Left lung (tissue), 10 donors: ENCODE results near the gene DNTTIP2. TPM values are rescaled to one million over a fixed set of nuclear protein-coding genes. Genes with fewer than 3 reads are reported as not detected.

Experiments used
- ATAC-seq: fragments of 200-7000 bp; cut with Tn5 transposase; one replicate; pipeline ENCODE4 v1.9.1; 2020; ENCODE audit warnings: moderate library complexity
- DNase-seq, 4 donors: peaks; one replicate each; pipeline ENCODE4 v3.0.0-alpha.2; 2013 to 2020
- H3K27ac ChIP-seq, 2 donors: fragments of 200-600 bp; sonication (generic) in 1 of 2; one replicate each; pipeline versions ENCODE4 v1.5.0 to v1.8.0; 2020 to 2021
- H3K27me3 ChIP-seq, 2 donors: fragments of 200-600 bp; sonication (generic) in 1 of 2; one replicate each; pipeline versions ENCODE4 v1.5.0 to v1.8.0; 2020 to 2021
- H3K36me3 ChIP-seq, 2 donors: fragments of 200-600 bp; sonication (generic) in 1 of 2; one replicate each; pipeline versions ENCODE4 v1.5.0 to v1.8.0; 2020 to 2021
- H3K4me1 ChIP-seq, 2 donors: fragments of 200-600 bp; one replicate each; pipeline ENCODE4 v1.8.0; 2021
- H3K4me3 ChIP-seq, 2 donors: fragments of 200-600 bp; sonication (generic) in 1 of 2; one replicate each; pipeline versions ENCODE4 v1.5.0 to v1.8.0; 2020 to 2021; ENCODE audit warnings: mild to moderate bottlenecking in 1 of 2
- H3K9me3 ChIP-seq, 2 donors: fragments of 200-600 bp; sonication (generic) in 1 of 2; one replicate each; pipeline versions ENCODE4 v1.5.0 to v1.8.0; 2020 to 2021
- intact Hi-C, 2 donors: fragments of 100-400 bp; cut with DNase I; formaldehyde crosslinking; loops; one replicate each; pipeline versions ENCODE4 v1.11.2 to v1.14.2; 2022
- microRNA-seq, 2 donors: library from miRNA; unstranded; fragments of <30 nt; microRNA quantifications; one replicate each; pipeline ENCODE4, GENCODE V29; 2019
- polyA plus RNA-seq, 6 donors: library from polyadenylated mRNA; unstranded; fragments of 120-200 nt; gene quantifications; one replicate each; pipeline ENCODE4 v1.2.1, GENCODE V29; 2013; ENCODE audit not compliant: insufficient read length in 6 of 6
- total RNA-seq, 2 donors: library from RNA; stranded (reverse); fragmentation: NEBNext Ultra II Directional; extraction: Animal tissue kit (Norgen Biotek cat#: 25700); gene quantifications; one replicate each; pipeline ENCODE4 v1.2.1, GENCODE V29; 2021
- TF ChIP-seq, protein P1 (sequence below), 2 donors: fragments of 200-600 bp; sonication (generic) in 1 of 2; IDR thresholded peaks; one replicate each; pipeline versions ENCODE4 v1.5.0 to v1.8.0; 2021; ENCODE audit warnings: antibody characterized with exemption in 2 of 2
- donor health status: DM: no; HTN: yes; CAD: no.
- donor health status: DM: no; HTN: no; CAD: no.

The DNTTIP2 gene
- total and polyA plus RNA-seq, 8 donors = 35.0 to 65.1 (median 59.3) TPM

- H3K9me3 ChIP-seq = no peaks in the 10 kb centered on the region
- H3K27ac ChIP-seq = peak overlapping the region in 1 of 2 donors; percentile 14
- H3K27me3 ChIP-seq = no peaks in the 10 kb centered on the region
- ATAC-seq = peak; percentile 67
- TF ChIP-seq, protein P1, sequence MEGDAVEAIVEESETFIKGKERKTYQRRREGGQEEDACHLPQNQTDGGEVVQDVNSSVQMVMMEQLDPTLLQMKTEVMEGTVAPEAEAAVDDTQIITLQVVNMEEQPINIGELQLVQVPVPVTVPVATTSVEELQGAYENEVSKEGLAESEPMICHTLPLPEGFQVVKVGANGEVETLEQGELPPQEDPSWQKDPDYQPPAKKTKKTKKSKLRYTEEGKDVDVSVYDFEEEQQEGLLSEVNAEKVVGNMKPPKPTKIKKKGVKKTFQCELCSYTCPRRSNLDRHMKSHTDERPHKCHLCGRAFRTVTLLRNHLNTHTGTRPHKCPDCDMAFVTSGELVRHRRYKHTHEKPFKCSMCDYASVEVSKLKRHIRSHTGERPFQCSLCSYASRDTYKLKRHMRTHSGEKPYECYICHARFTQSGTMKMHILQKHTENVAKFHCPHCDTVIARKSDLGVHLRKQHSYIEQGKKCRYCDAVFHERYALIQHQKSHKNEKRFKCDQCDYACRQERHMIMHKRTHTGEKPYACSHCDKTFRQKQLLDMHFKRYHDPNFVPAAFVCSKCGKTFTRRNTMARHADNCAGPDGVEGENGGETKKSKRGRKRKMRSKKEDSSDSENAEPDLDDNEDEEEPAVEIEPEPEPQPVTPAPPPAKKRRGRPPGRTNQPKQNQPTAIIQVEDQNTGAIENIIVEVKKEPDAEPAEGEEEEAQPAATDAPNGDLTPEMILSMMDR (IDR thresholded peaks at IDR 0.05) = no peak
- intact Hi-C loops = no loop called here
- no peak overlapping the region for H3K4me3 ChIP-seq
- H3K36me3 ChIP-seq = no peaks in the 10 kb centered on the region
- peaks cover 14 to 31% of the 10 kb centered on the region in 2 donors for H3K4me1 ChIP-seq
- peak in 2 of 4 donors; percentile 39 to 70 for DNase-seq
These were observed 61.0 kb downstream of the DNTTIP2 start for GRCh38 chr1:93817819-93818569.

- intact Hi-C loops = no loop called here
- TF ChIP-seq, protein P1 (IDR thresholded peaks at IDR 0.05) = no peak
- Histone ChIP-seq H3K9me3 (no peaks in the 10 kb centered on the region), H3K4me3 (no peak overlapping the region), H3K27ac (peak overlapping the region in 1 of 2 donors; percentile 14), H3K4me1 (peaks cover 14 to 31% of the 10 kb centered on the region in 2 donors), H3K36me3 (no peaks in the 10 kb centered on the region), H3K27me3 (no peaks in the 10 kb centered on the region)
- ATAC-seq = peak; percentile 32
- DNase-seq = peak in 1 of 4 donors; percentile 70
These were observed 61.9 kb downstream of the DNTTIP2 start for GRCh38 chr1:93816970-93817678.

Small RNAs within 50 kb of the gene (microRNA-seq; reads per million reads assigned to microRNA genes)
- gene MIR760 = 7.9 to 19.0 reads per million in 2 donors

Other genes starting within 250 kb of the DNTTIP2 start
- 10 to 100 TPM; 18.7 to 26.0 TPM for gene BCAR3, start 197.4 kb downstream of the DNTTIP2 start, total RNA-seq
- 10 to 100 TPM; 15.5 to 21.3 (median 18.0) TPM for gene BCAR3, start 197.4 kb downstream of the DNTTIP2 start, polyA plus RNA-seq
- 10 to 100 TPM; 21.8 to 35.0 TPM for gene GCLM, start 30.2 kb upstream of the DNTTIP2 start, total RNA-seq
- 10 to 100 TPM in 5 of 6 donors, 1 to 10 TPM in 1; 9.0 to 12.2 (median 10.5) TPM for gene GCLM, start 30.2 kb upstream of the DNTTIP2 start, polyA plus RNA-seq
- 1 to 10 TPM; 1.7 to 2.7 TPM for gene ABCA4, start 241.9 kb upstream of the DNTTIP2 start, total RNA-seq
- 1 to 10 TPM in 5 of 6 donors, under 1 TPM in 1; 0.83 to 2.0 (median 1.4) TPM for gene ABCA4, start 241.9 kb upstream of the DNTTIP2 start, polyA plus RNA-seq